Measurements from ENCODE around the gene ANKRD55. TPM values are rescaled to one million over a fixed set of nuclear protein-coding genes. Genes with fewer than 3 reads are reported as not detected.

The ANKRD55 gene
- total and polyA plus RNA-seq, 2 donors (not counting 3 experiments of a cell fraction or from before 2014, with no cell fraction given), result 1.4 to 2.1 TPM

- Histone ChIP-seq H3K36me3 (ENCODE audit: control insufficient read depth in 2 of 2, extremely low read depth in 1 of 2, insufficient read depth in 2 of 2, low read length in 2 of 2) (no peaks in the 10 kb centered on the region), H3K79me2 (ENCODE audit: control insufficient read depth, insufficient read depth, low read length) (no peaks in the 10 kb centered on the region), H3K4me1 (ENCODE audit: control insufficient read depth, extremely low read depth, insufficient read depth, low read length) (peaks cover 20% of the 10 kb centered on the region), H3K4me2 (ENCODE audit: insufficient read depth, low read length) (no peak overlapping the region), H3K27me3 (ENCODE audit: control insufficient read depth in 2 of 2, insufficient read depth in 2 of 2, low read length in 2 of 2) (no peaks in the 10 kb centered on the region), H4K20me1 (replicated peaks; ENCODE audit: control insufficient read depth, extremely low read depth, insufficient read depth, low read length) (no peaks in the 10 kb centered on the region), H3K27ac (ENCODE audit: insufficient read depth, low read depth, low read length) (no peak overlapping the region), H2AFZ (ENCODE audit: low read depth, low read length) (no peak overlapping the region), H3K4me3 (replicated peaks in 1 of 3; ENCODE audit: insufficient read depth in 1 of 3, low read depth in 1 of 3, low read length in 3 of 3) (no peak overlapping the region), H3K9me1 (replicated peaks; ENCODE audit: control insufficient read depth, extremely low read depth, insufficient read depth, low read length) (no peaks in the 10 kb centered on the region), H3K9me3 (replicated peaks; ENCODE audit: control insufficient read depth, insufficient read depth, low read length) (no peaks in the 10 kb centered on the region), H3K9ac (replicated peaks; ENCODE audit: extremely low read depth, insufficient read depth, low read length) (no peak overlapping the region)
- ChIA-PET CTCF (no interaction called here), POLR2A (no interaction called here)
- intact Hi-C loops (cut with micrococcal nuclease), result no loop called here
- no peak for DNase-seq (ENCODE audit: low read depth, low spot score)
- no TSS peak for BruUV-seq (replicated peaks)
- dilution Hi-C loops (cut with MboI; ENCODE audit: extremely low pct_ligation_motif_present, low sequenced_read_pairs), result no loop called here
- no peak for TF ChIP-seq GATA2 (IDR thresholded peaks at IDR 0.05; ENCODE audit: insufficient read depth, insufficient read length, low read depth, low read length)
- no peak for TF ChIP-seq EZH2 (IDR thresholded peaks at IDR 0.05; ENCODE audit: borderline replicate concordance, low read depth, low read length, severe bottlenecking)
- TF ChIP-seq MAX (IDR thresholded peaks at IDR 0.05; ENCODE audit: insufficient read depth, insufficient read length), result no peak
- TF ChIP-seq MYC (IDR thresholded peaks at IDR 0.05; ENCODE audit: low read depth, low read length), result no peak
- TF ChIP-seq POLR2AphosphoS5 (IDR thresholded peaks at IDR 0.05; ENCODE audit: insufficient read depth, low read depth, low read length), result no peak
- no peak for TF ChIP-seq JUN (IDR thresholded peaks at IDR 0.05; ENCODE audit: borderline replicate concordance, insufficient read depth, insufficient read length, low read depth)
- TF ChIP-seq POLR2A (IDR thresholded peaks at IDR 0.05; ENCODE audit: low read depth, low read length), result no peak
- no peak for TF ChIP-seq CTCF (IDR thresholded peaks at IDR 0.05; ENCODE audit: extremely low read depth in 1 of 2, insufficient read depth in 1 of 2, low read depth in 1 of 2, low read length in 2 of 2)
- no peak for TF ChIP-seq FOS (IDR thresholded peaks at IDR 0.05; ENCODE audit: borderline replicate concordance, insufficient read depth, low read length)
- no peak for FAIRE-seq
These were observed 177.8 kb downstream of the ANKRD55 start for GRCh38 chr5:56055287-56055686.

Measured in endothelial cell of umbilical vein (primary cell).